Glutamatergic neuron (in vitro differentiated cells): ENCODE results near the gene CYSLTR1. TPM values are rescaled to one million over a fixed set of nuclear protein-coding genes. Genes with fewer than 3 reads are reported as not detected.

ENCODE experiments used
- DNase-seq: peaks from one replicate; pipeline ENCODE4 v3.0.0; 2022
- H3K27ac Mint-ChIP-seq: one replicate; pipeline ENCODE4 v1.8.0; 2020; ENCODE audit warnings: mild to moderate bottlenecking, mixed read lengths, inconsistent platforms; ENCODE audit not compliant: unreplicated experiment
- H3K27me3 Mint-ChIP-seq: one replicate; pipeline ENCODE4 v1.8.0; 2020; ENCODE audit warnings: mild to moderate bottlenecking, moderate library complexity, mixed read lengths, inconsistent platforms; ENCODE audit not compliant: unreplicated experiment
- H3K36me3 Mint-ChIP-seq: one replicate; pipeline ENCODE4 v1.8.0; 2020; ENCODE audit warnings: mild to moderate bottlenecking, mixed read lengths, inconsistent platforms; ENCODE audit not compliant: unreplicated experiment
- H3K4me1 Mint-ChIP-seq: one replicate; pipeline ENCODE4 v1.8.0; 2020; ENCODE audit warnings: mild to moderate bottlenecking, low read depth, mixed read lengths, inconsistent platforms; ENCODE audit not compliant: unreplicated experiment
- H3K4me3 Mint-ChIP-seq: one replicate; pipeline ENCODE4 v1.8.0; 2020; ENCODE audit warnings: mild to moderate bottlenecking, mixed read lengths, inconsistent platforms; ENCODE audit not compliant: unreplicated experiment
- H3K9me3 Mint-ChIP-seq: one replicate; pipeline ENCODE4 v1.8.0; 2020; ENCODE audit warnings: mild to moderate bottlenecking, moderate library complexity, mixed read lengths, inconsistent platforms; ENCODE audit not compliant: unreplicated experiment
- CTCF ChIP-seq: fragments of 200-600 bp; sonication (generic); IDR thresholded peaks from one replicate; pipeline ENCODE4 v1.5.0; 2021; ENCODE audit not compliant: partially characterized antibody, unreplicated experiment
- total RNA-seq: library from RNA; stranded (reverse); fragmentation: NEBNext Ultra II Directional; extraction: Animal tissue kit (Norgen Biotek cat#: 25700); gene quantifications from one replicate; pipeline ENCODE4 v1.2.1, GENCODE V29; 2021; ENCODE audit not compliant: unreplicated experiment

CYSLTR1 gene
- total RNA-seq, 1 donor from 2014 or later: 0.25 TPM

DNA sequence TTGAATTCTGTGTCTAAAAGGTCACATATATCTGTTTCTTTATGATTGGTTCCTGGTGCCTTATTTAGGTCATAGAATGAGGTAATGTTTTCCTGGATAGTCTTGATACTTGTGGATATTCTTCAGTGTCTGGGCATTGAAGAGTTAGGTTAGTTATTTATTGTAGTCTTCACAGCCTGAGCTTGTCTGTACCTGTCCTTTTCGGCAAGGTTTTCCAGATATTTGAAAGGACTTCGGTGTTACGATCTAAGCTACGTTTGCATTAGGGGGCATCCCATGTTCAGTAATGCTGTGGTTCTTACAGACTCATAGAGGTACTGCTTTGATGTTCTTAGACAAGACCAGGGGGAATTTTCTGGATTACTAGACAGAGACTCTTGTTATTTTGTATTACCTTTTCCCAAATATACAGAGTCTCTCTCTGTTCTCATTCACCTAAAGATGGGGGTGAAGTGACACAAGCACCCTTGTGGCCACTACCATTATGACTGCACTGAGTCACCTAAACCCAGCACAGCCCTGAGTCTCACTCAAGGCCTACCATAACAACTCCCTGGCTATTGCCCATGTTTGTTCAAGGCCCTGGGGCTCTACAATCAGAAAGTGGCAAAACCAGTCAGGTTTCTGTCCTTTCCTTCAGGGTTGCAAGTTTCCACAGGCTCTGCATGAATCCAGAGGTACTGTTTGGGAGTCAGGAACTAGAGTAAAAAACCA, 30.1 kb upstream of the CYSLTR1 start:
- H3K27ac Mint-ChIP-seq: no peak overlapping the region
- H3K9me3 Mint-ChIP-seq: peaks cover 1% of the 10 kb centered on the region
- no peaks in the 10 kb centered on the region for H3K36me3 Mint-ChIP-seq
- H3K4me3 Mint-ChIP-seq: no peak overlapping the region
- no peak for TF ChIP-seq CTCF
- DNase-seq: no peak
- H3K4me1 Mint-ChIP-seq: no peaks in the 10 kb centered on the region
- peaks cover 2% of the 10 kb centered on the region for H3K27me3 Mint-ChIP-seq

DNA sequence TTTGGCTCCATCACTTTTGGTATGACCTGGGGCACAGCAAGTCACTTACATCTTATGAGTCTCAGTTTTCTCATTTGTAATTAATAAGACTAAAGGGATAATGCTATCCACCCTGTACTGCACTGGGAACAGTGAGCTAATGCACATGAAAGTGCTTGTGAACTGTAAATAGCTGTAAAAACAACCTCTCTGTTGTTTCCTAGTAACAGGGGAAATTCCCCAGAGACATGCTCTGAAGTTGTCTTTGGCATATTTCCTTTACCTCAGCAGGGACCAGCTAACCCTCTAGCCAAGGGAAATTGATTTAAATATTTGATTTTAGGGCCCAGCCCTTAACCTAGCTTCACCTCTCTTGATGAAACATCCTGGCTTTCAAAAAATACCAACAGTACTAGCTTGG, 6.1 kb upstream of the CYSLTR1 start:
- Mint-ChIP-seq H3K27me3 (no peaks in the 10 kb centered on the region), H3K36me3 (no peaks in the 10 kb centered on the region), H3K9me3 (no peaks in the 10 kb centered on the region), H3K4me1 (no peaks in the 10 kb centered on the region), H3K4me3 (no peak overlapping the region), H3K27ac (no peak overlapping the region)
- DNase-seq: no peak
- TF ChIP-seq CTCF: no peak

GRCh38 chrX:78331708-78332107, 4.3 kb upstream of the CYSLTR1 start:
- no peak overlapping the region for H3K4me3 Mint-ChIP-seq
- H3K27me3 Mint-ChIP-seq: no peaks in the 10 kb centered on the region
- H3K27ac Mint-ChIP-seq: no peak overlapping the region
- H3K36me3 Mint-ChIP-seq: no peaks in the 10 kb centered on the region
- no peaks in the 10 kb centered on the region for H3K9me3 Mint-ChIP-seq
- no peaks in the 10 kb centered on the region for H3K4me1 Mint-ChIP-seq
- DNase-seq: no peak
- TF ChIP-seq CTCF: no peak

DNA sequence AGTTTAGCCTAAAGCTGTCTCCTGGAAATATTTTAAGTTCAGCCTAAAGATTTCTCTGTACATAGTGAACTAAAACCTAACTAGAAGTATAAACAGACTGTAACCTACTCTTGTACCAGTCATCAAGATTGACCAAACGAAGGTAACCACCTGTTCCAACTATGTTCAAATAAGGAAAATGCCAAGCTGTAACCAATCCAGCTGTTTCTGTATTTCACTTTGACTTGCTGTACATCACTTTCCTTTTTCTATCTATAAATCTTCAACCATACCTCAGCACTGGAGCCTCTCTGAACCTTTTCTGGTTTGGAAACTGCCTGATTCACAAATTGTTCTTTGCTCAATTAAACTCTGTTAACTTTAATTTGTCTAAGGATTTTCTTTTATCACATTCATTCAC, 3.1 kb upstream of the CYSLTR1 start:
- Mint-ChIP-seq H3K9me3 (no peaks in the 10 kb centered on the region), H3K4me3 (no peak overlapping the region), H3K36me3 (no peaks in the 10 kb centered on the region), H3K4me1 (no peaks in the 10 kb centered on the region), H3K27ac (no peak overlapping the region), H3K27me3 (no peaks in the 10 kb centered on the region)
- no peak for DNase-seq
- no peak for TF ChIP-seq CTCF

DNA sequence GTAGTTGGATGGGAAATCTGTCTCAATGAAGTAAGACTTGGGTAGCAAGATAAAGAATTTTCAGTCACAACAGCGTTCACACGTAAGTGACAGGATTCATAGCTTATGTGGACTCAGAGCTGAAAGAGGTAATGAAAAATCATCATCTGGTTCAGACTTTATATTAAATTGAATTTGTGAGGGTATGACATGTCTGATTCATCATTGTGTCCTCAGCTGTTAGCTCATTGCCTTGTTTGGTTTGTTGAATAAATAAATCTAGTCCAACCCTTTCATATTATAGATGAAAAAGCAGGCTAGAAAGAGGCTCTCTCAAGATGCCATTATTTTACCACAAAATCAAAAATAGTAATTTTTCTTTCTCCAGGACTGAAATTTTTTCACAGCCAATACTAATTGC, 2.7 kb upstream of the CYSLTR1 start:
- no peak overlapping the region for H3K27ac Mint-ChIP-seq
- no peak for TF ChIP-seq CTCF
- H3K4me1 Mint-ChIP-seq: no peaks in the 10 kb centered on the region
- no peaks in the 10 kb centered on the region for H3K36me3 Mint-ChIP-seq
- H3K4me3 Mint-ChIP-seq: no peak overlapping the region
- H3K9me3 Mint-ChIP-seq: no peaks in the 10 kb centered on the region
- no peak for DNase-seq
- H3K27me3 Mint-ChIP-seq: no peaks in the 10 kb centered on the region
